Measurements from ENCODE around the gene INSR.

GRCh38 chr19:7254590-7254989 lies 39.6 kb downstream of the INSR start:
- no peak for TF ChIP-seq POLR2AphosphoS5 (IDR thresholded peaks at IDR 0.05; ENCODE audit: low read depth, low read length)
- no peak for TF ChIP-seq ZBTB33 (IDR thresholded peaks at IDR 0.05; ENCODE audit: borderline replicate concordance, low read depth)
- TF ChIP-seq RAD21 (IDR thresholded peaks at IDR 0.05; ENCODE audit: low read length) = no peak
- TF ChIP-seq USF1 (IDR thresholded peaks at IDR 0.05; ENCODE audit: borderline replicate concordance, low read depth) = no peak
- no peak for TF ChIP-seq CTCF (IDR thresholded peaks at IDR 0.05)
- no peak for TF ChIP-seq EP300 (IDR thresholded peaks at IDR 0.05; ENCODE audit: borderline replicate concordance in 1 of 2, low read depth in 1 of 2, low read length in 1 of 2)
- TF ChIP-seq EZH2phosphoT487 (IDR thresholded peaks at IDR 0.05; ENCODE audit: borderline replicate concordance, low read depth) = no peak
- TF ChIP-seq GABPA (IDR thresholded peaks at IDR 0.05; ENCODE audit: low read depth) = no peak
- TF ChIP-seq SMC3 (IDR thresholded peaks at IDR 0.05; ENCODE audit: low read depth, low read length) = no peak
- no peak for TF ChIP-seq GATA2 (CRISPR knock-in tag; IDR thresholded peaks at IDR 0.05)
- TF ChIP-seq JUND (IDR thresholded peaks at IDR 0.05) = no peak
- TF ChIP-seq PBX3 (IDR thresholded peaks at IDR 0.05) = no peak
- TF ChIP-seq ELF1 (IDR thresholded peaks at IDR 0.05) = no peak
- no peak for TF ChIP-seq USF2 (IDR thresholded peaks at IDR 0.05; ENCODE audit: borderline replicate concordance, low read depth, low read length)
